Stimulated activated CD4-positive, alpha-beta T cell treated with anti-CD3 and anti-CD28 coated beads, Interleukin-1b, Interleukin-23, amount 100 ng/mL, for 4 hours (primary cell): ENCODE results near the gene ELP2.

ENCODE experiments used
- DNase-seq, 2 donors: peaks; one replicate each; pipeline ENCODE4 v3.0.0-alpha.2; 2020; ENCODE audit warnings: low read depth in 2 of 2

The ELP2 gene

GRCh38 chr18:36120297-36120696, 9.4 kb upstream of the ELP2 start:
- no peak for DNase-seq

GRCh38 chr18:36124841-36125240, 4.9 kb upstream of the ELP2 start:
- no peak for DNase-seq

- DNase-seq: no peak
Observed at GRCh38 chr18:36126668-36127067, 3.0 kb upstream of the ELP2 start.

- DNase-seq: no peak
Observed at GRCh38 chr18:36127836-36128529, 1.7 kb upstream of the ELP2 start.

GRCh38 chr18:36128530-36128870, 1.2 kb upstream of the ELP2 start:
- DNase-seq: no peak

GRCh38 chr18:36128907-36129299, 796 bp upstream of the ELP2 start:
- no peak for DNase-seq

GRCh38 chr18:36130039-36130831, 536 bp downstream of the ELP2 start:
- DNase-seq: no peak

GRCh38 chr18:36130883-36131653, 1.4 kb downstream of the ELP2 start:
- DNase-seq: no peak

GRCh38 chr18:36131692-36132483, 2.2 kb downstream of the ELP2 start:
- DNase-seq: no peak

GRCh38 chr18:36132756-36133155, 3.1 kb downstream of the ELP2 start:
- DNase-seq: no peak

- no peak for DNase-seq
Observed at GRCh38 chr18:36135264-36135663, 5.6 kb downstream of the ELP2 start.

- DNase-seq: no peak
Observed at GRCh38 chr18:36139245-36139644, 9.5 kb downstream of the ELP2 start.

GRCh38 chr18:36141576-36141975, 11.9 kb downstream of the ELP2 start:
- no peak for DNase-seq

- DNase-seq: no peak
Observed at GRCh38 chr18:36142751-36143150, 13.1 kb downstream of the ELP2 start.

GRCh38 chr18:36143391-36143790, 13.7 kb downstream of the ELP2 start:
- no peak for DNase-seq

GRCh38 chr18:36149514-36150289, 20.0 kb downstream of the ELP2 start:
- no peak for DNase-seq

- DNase-seq: no peak
Observed at GRCh38 chr18:36152781-36153180, 23.1 kb downstream of the ELP2 start.

GRCh38 chr18:36153203-36153602, 23.5 kb downstream of the ELP2 start:
- no peak for DNase-seq

GRCh38 chr18:36153771-36154170, 24.1 kb downstream of the ELP2 start:
- no peak for DNase-seq

GRCh38 chr18:36155851-36156757, 26.4 kb downstream of the ELP2 start:
- no peak for DNase-seq
